Measurements from ENCODE around the gene DCBLD1. TPM values are rescaled to one million over a fixed set of nuclear protein-coding genes. Genes with fewer than 3 reads are reported as not detected.

The DCBLD1 gene
- total RNA-seq = 1 to 10 TPM; 7.7 to 8.4 TPM

DNA sequence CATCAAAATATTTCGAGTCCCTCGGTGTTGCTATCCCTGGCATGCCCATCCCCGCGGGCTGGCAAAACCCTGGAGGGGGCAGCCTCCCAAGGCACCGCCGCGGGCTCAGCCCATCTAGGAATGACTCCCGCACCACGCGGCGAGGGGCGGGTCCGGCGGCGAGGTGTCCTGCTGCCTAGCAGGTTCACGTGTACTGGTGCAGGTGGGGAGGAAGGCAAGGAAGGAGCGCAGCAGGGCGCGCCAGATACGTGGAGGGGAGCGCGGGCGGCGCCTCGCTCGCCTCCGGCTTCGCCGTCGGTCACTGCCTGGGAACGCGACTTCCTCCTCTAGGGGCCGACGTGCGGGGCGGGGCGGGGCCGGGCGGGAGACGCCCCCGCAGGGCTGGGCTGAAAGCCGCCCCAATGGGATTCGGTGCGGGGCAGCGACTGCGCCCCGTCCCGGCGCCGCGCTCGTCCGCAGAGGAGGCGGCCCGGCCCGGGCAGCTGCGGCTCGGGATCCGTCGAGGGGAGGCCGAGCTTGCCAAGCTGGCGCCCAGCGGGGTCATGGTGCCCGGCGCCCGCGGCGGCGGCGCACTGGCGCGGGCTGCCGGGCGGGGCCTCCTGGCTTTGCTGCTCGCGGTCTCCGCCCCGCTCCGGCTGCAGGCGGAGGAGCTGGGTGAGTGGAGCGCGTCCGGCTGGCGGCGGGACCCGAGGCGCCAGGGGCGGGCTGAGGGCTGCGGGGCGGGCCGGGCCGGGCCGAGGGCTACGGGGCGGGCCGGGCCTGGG lies at the start of gene DCBLD1:
Gene DCBLD1, plus strand, starts transcription at position 435 of the 764 bp plus-strand sequence. Its CDS starts 108 bp downstream, at position 543.

Other genes starting within 250 kb of the DCBLD1 start
- gene VGLL2, start 217.1 kb upstream of the DCBLD1 start, total RNA-seq = not detected
- not detected for gene ROS1, start 56.7 kb upstream of the DCBLD1 start, total RNA-seq
- gene GOPC, start 119.8 kb downstream of the DCBLD1 start, total RNA-seq = 10 to 100 TPM; 26.3 to 27.1 TPM
- 10 to 100 TPM; 27.1 to 28.7 TPM for gene NUS1, start 192.8 kb downstream of the DCBLD1 start, total RNA-seq

Measured in activated naive CD4-positive, alpha-beta T cell treated with anti-CD3 and anti-CD28 coated beads, Interleukin-2, amount 10 ng/mL, durations not matched to agents 5 hours and 36 hours (primary cell).